Measurements from ENCODE around the gene FARP1.

FARP1 gene

GRCh38 chr13:98335721-98336120 is 192.8 kb downstream of the FARP1 start:
- no peak for DNase-seq

GRCh38 chr13:98338310-98338709 is 195.4 kb downstream of the FARP1 start:
- DNase-seq = no peak

- no peak for DNase-seq
Measured at GRCh38 chr13:98339684-98340425, 197.0 kb downstream of the FARP1 start.

- no peak for DNase-seq
Measured at GRCh38 chr13:98342953-98343352, 200.1 kb downstream of the FARP1 start.

- no peak for DNase-seq
Measured at GRCh38 chr13:98343461-98343860, 200.6 kb downstream of the FARP1 start.

GRCh38 chr13:98344392-98344791 is 201.5 kb downstream of the FARP1 start:
- DNase-seq = no peak

- DNase-seq = no peak
Measured at GRCh38 chr13:98345107-98345935, 202.4 kb downstream of the FARP1 start.

- DNase-seq = no peak
Measured at GRCh38 chr13:98346904-98347636, 204.2 kb downstream of the FARP1 start.

GRCh38 chr13:98347756-98348155 is 204.9 kb downstream of the FARP1 start:
- DNase-seq = no peak

- no peak for DNase-seq
Measured at GRCh38 chr13:98348466-98349200, 205.7 kb downstream of the FARP1 start.

GRCh38 chr13:98349731-98350305 is 206.9 kb downstream of the FARP1 start:
- DNase-seq = no peak

- DNase-seq = no peak
Measured at GRCh38 chr13:98350746-98351330, 207.9 kb downstream of the FARP1 start.

GRCh38 chr13:98351636-98352035 is 208.7 kb downstream of the FARP1 start:
- no peak for DNase-seq

- no peak for DNase-seq
Measured at GRCh38 chr13:98352226-98352625, 209.3 kb downstream of the FARP1 start.

GRCh38 chr13:98353750-98354149 is 210.9 kb downstream of the FARP1 start:
- DNase-seq = no peak

GRCh38 chr13:98358937-98359336 is 216.0 kb downstream of the FARP1 start:
- DNase-seq = no peak

GRCh38 chr13:98360545-98360944 is 217.7 kb downstream of the FARP1 start:
- DNase-seq = no peak

- DNase-seq = no peak
Measured at GRCh38 chr13:98363326-98363725, 220.4 kb downstream of the FARP1 start.

- DNase-seq = no peak
Measured at GRCh38 chr13:98364179-98364578, 221.3 kb downstream of the FARP1 start.

GRCh38 chr13:98364647-98365046 is 221.8 kb downstream of the FARP1 start:
- DNase-seq = no peak

- DNase-seq = no peak
Measured at GRCh38 chr13:98365302-98365701, 222.4 kb downstream of the FARP1 start.

- DNase-seq = no peak
Measured at GRCh38 chr13:98366010-98366409, 223.1 kb downstream of the FARP1 start.
